ENCODE data around the gene ARID1A.

The ARID1A gene

DNA sequence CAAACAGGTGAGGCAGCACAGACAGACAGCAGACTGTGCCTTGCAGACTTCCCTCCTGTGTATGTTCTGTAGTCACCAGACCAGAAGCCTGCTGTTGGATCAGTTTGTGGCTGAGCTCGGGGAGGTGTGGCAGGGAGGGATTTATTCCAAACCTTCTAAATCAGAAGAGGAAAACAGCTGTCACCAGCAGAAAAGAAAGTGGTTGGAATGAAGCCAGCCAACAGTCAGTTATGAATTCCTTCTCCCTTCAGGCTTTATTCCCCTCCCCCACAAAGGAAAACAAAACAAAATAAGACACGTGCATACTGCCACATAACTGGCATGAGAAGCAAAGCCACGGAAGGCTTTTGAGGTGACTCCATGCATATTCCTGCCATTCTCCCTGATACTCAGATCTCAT lies 72.9 kb downstream of the ARID1A start:
- no peak for DNase-seq

DNA sequence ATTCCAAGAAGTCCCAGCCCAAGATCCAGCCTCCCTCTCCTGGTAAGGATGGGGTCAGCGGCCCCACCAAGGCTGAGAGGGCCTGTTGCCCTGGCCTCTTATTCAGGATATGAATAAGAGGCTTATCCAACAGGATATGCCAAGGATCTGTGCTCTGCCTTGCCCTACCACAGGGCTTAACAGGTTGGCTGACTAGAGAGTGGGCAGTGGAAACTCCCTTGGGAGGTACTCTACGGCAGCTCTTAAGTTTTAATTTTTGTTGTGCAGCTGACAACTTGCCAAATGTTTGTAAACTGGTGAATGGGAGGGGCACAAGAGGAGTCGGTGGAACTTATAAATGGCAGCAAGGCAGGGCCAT lies 75.4 kb downstream of the ARID1A start:
- DNase-seq, result no peak

DNA sequence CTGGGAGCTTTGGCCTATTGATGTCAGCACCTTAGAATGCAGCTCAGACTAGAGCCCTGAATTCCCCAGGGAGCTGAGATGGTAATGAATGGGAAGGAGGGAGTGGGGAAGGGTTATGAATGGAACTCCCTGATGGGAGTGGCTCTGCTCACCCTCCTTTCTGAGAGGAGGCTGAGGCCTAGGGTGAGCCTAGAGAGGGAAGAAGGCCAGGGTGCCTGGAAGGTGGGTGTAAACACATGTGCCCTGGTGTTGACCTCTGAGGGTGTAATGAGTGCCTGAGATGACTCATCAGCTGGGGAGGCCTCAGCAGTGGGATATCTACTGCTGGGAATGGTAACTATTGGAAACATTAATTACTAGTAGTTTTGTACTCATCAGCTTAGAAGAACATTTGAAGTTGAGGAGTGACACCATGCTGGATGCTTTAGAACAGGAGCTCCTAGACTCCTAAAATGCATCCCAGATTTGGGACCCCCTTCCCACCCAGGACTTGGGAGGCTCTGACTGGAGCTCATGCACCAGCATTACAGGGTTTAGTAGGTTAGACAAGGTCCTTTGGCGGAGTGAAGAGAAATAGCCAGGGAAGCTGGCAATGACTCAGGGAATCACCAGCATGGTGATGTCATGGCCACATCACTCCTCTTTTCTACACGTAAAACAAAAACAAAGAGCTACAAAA lies 76.0 kb downstream of the ARID1A start:
- no peak for DNase-seq

DNA sequence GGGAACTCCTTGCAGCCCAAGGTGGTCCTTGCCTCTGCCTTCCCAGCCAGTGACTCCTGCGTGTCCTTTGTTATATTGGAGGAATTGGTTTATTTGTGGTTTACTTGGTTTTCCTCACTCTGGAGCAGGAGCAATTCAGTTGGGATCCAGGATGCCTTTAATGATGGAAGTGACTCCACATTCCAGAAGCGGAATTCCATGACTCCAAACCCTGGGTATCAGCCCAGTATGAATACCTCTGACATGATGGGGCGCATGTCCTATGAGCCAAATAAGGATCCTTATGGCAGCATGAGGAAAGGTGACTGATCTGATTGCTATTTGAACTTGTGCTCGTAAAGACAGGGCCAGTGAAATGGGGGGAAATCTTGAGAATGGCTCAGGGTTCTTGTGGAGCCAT lies 76.9 kb downstream of the ARID1A start:
- DNase-seq, result no peak

DNA sequence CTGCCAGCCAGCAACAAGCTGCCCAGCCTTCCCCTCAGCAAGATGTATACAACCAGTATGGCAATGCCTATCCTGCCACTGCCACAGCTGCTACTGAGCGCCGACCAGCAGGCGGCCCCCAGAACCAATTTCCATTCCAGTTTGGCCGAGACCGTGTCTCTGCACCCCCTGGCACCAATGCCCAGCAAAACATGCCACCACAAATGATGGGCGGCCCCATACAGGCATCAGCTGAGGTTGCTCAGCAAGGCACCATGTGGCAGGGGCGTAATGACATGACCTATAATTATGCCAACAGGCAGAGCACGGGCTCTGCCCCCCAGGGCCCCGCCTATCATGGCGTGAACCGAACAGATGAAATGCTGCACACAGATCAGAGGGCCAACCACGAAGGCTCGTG lies 78.6 kb downstream of the ARID1A start:
- DNase-seq, result no peak

DNA sequence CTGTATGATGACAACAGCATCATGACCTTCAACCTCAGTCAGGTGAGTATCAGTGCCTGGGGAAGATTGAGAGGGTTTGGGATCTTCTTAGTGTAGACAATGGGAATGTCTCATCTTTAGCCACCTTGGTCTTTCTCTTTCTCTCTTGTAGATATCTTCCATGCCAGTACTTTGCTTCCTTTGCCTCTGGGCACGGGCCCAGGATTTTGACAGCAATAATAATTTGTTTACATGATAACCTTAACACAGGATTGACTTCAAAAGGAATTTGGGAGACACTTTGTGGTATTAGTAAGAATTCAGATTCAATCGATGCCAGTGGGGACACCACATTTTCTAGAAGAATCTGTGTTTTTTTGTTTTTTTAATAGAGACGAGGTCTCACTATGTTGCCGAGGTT lies 79.9 kb downstream of the ARID1A start:
- no peak for DNase-seq

DNA sequence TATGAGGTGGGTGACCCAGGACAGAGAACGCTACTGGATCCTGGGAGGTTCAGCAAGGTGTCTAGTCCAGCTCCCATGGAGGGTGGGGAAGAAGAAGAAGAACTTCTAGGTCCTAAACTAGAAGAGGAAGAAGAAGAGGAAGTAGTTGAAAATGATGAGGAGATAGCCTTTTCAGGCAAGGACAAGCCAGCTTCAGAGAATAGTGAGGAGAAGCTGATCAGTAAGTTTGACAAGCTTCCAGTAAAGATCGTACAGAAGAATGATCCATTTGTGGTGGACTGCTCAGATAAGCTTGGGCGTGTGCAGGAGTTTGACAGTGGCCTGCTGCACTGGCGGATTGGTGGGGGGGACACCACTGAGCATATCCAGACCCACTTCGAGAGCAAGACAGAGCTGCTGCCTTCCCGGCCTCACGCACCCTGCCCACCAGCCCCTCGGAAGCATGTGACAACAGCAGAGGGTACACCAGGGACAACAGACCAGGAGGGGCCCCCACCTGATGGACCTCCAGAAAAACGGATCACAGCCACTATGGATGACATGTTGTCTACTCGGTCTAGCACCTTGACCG lies 83.4 kb downstream of the ARID1A start:
- DNase-seq, result no peak

DNA sequence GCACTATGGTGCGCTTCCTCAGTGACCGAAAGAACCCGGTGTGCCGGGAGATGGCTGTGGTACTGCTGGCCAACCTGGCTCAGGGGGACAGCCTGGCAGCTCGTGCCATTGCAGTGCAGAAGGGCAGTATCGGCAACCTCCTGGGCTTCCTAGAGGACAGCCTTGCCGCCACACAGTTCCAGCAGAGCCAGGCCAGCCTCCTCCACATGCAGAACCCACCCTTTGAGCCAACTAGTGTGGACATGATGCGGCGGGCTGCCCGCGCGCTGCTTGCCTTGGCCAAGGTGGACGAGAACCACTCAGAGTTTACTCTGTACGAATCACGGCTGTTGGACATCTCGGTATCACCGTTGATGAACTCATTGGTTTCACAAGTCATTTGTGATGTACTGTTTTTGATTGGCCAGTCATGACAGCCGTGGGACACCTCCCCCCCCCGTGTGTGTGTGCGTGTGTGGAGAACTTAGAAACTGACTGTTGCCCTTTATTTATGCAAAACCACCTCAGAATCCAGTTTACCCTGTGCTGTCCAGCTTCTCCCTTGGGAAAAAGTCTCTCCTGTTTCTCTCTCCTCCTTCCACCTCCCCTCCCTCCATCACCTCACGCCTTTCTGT lies 84.6 kb downstream of the ARID1A start:
- no peak for DNase-seq

DNA sequence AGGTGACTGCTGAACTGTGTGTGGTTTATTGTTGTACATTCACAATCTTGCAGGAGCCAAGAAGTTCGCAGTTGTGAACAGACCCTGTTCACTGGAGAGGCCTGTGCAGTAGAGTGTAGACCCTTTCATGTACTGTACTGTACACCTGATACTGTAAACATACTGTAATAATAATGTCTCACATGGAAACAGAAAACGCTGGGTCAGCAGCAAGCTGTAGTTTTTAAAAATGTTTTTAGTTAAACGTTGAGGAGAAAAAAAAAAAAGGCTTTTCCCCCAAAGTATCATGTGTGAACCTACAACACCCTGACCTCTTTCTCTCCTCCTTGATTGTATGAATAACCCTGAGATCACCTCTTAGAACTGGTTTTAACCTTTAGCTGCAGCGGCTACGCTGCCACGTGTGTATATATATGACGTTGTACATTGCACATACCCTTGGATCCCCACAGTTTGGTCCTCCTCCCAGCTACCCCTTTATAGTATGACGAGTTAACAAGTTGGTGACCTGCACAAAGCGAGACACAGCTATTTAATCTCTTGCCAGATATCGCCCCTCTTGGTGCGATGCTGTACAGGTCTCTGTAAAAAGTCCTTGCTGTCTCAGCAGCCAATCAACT lies 85.5 kb downstream of the ARID1A start:
- no peak for DNase-seq

DNA sequence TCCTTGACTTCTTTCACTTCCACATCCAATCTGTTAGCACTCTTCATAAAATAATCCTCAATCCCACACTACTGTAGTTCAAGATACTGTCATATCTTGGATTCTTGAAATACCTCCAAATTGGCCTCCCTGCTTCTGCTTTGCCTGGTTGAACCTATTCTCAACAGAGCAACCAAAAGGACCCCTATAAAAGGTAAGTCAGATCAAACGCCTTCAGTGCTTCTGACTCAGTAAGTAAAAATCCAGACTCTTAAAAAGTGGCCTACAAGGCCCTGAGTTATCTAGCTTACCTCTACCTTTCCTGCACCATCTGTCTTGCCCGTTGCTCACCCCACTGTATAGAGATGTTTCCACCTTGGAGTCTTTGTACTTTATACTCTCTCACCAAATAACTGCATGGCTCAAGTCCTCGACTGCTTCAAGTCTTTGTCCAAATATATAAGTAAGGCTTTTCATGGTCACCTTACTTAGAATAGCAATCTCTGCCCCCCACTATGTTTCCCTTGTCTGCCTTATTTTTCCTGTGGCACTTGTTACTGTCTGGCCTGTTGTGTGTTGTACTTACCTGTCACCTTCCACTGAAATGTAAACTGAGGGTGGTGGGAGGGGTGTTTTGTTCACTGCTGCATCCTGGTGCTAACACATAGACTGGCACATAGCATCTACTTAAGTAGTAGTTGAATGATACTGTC lies 86.9 kb downstream of the ARID1A start:
- no peak for DNase-seq

DNA sequence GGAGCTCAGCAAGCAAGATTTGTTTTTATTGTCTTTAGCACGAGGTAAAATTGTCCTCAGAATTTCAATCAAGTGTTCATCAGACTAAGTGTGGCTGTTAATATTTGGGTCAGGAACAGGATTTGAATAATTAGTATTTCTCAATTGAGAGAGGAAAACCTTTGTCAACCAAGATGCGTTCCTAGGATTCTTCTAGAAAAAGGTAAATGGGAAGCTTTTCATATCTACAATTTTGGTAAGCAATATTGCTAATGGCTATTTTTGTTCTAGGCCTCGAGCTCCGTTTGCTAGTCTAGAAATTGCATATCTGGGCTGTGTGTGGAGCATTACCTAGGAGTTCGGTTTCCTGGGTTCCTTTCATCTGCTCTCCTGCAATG lies 87.8 kb downstream of the ARID1A start:
- no peak for DNase-seq

DNA sequence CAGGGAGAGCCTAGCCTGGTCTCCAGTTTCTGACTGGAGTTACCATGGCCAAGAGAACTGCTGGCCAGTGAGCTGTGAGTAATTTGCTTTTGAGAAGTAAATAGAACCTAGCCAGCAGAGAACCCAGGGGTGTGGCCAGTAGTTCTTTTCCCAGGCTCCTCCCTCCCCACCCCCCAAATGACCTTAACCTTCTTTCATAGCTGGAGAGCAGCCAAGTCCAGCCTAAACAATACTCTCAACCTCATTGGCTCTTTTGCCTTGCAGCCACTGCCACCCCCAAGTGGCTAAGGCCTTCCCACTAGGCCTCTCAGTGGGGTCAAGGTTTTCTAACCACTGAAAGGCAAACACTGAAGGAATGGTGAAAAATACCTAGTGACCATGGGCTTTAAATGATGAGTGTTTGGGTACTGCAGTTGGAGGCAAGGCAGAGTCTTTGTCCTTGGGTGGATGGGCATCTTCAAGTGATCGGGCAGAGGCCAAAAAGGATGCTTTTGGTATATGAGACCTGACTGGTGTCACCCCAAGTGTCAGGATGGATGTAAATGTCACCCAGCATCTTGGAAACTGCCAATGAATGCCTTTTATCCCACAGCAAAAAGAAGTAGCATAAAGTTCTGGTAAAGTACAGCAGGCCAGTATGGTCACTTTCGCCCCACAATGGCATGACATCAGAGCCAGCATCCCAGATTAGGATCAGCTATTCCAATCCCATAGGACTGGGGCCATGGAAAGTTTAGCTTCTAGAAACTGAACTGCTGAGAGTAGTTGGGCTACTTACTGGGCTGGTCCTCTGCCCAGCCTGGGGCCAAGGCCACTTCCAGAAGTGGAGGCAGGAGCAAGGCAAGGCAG lies 88.4 kb downstream of the ARID1A start:
- peak; percentile 55 for DNase-seq

DNA sequence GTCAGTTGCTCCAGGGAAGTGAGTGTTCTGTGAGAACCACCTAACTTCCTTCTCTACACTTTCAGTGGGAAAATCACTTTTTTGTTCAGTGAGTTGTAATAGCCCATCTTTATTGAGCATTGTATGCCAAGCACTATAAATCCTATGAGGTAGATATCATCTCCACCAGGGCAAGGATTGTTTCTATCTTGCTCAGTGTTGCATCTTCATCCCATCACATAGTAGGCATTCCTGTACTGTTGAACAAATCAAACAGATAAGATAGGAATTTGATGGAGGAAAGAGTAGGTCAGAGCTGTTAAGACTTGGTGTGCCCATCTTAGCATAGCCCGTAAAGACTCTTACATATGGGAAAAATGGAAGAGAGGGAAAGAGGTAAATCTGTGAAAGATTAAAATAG lies 89.1 kb downstream of the ARID1A start:
- no peak for DNase-seq

DNA sequence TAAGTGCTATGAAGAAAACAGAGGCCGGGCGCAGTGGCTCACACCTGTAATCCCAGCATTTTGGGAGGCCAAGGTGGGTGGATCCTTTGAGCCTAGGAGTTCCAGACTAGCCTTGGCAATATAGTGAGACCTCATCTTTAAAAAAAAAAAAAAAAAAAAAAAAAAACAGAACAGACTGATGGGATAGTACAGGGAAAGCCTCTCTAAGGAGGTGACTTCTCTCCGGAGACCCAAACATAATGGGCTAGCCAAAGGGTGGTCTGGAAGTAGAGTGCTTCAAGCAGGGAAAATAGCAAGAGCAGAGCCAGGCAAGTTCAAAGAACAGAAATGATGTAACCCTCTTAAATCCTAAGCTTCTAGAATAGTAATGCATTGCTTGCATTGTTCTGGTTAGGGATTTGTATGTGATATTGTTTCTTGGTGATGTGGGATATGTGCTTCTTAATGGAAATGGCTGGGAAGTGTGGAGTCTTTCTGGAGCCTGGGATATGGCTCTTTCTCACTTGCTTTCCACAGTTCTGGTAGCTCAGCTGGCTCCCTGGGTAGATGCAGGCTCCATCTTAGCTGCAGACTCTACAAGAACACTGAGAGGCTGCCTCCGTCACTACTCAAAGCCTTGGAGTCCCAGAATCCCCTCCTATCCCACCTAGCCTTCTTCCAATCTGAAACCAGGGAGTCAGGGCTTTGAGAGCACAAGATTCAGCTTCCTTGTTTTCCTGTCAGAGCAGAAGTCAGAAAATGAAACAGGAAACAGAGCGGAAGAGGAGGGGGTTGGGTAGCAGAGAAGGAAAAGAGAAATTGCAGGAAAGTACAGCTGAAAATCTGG lies 90.0 kb downstream of the ARID1A start:
- DNase-seq, result no peak

DNA sequence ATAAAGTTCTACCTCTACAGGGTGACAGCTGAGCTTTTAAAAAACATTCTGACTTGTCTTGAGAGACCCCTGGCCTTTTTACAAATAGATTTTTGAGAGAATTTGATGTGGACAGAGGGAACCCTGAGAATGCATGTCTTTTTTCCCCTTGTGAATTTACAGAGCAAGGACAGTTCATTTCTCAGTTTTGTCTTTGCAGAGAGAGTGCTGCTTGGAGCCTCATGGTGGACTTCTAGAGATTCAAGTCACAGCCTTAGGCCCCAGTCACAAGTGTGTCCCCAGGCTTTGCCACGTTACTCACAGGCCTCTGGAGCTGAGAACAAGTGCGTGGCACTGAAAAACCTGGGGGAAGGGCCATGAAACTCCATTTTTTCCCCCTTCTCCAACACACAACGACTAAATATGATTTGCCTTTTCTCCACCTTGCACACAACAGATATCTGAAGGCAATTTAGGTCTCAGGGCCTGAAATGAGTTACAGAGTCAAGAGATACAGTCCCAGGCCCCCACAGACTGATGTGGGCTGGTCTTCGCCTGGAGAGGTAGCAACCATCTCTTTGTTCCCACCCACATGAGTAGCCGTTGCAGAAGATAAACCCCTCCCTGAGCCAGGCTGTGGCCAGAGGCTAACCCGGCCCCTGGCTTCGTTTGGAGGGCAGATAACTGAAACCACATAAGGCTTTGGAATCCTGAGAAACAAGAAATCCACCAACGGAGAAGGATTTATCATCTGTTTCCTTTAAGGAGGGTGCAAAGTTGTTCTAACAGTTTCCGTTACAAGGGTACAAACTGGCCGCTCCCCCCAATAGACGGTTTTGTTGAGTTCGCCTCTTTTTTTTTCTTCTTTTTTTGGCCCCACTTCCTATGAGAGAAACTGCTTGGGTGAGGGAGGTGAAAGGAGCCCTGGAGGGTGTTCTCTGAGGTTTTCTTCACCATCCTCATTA lies 90.9 kb downstream of the ARID1A start:
- DNase-seq, result no peak

DNA sequence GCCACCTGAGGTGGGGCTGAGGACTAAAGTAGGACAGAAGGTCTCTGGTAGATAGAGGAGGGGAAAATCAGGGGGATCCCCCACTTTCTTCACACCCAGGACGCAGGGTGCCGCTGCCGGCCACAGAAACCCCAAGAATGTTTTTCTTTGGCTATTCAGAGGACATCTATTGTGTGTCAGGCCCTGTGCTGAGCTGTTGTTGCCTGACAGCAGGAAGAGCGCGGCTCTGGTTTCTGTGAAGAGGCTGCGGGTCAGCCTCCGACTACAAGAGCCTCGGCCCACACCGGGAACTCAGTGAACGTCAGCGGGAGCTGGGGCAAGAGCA lies 91.5 kb downstream of the ARID1A start:
- no peak for DNase-seq

DNA sequence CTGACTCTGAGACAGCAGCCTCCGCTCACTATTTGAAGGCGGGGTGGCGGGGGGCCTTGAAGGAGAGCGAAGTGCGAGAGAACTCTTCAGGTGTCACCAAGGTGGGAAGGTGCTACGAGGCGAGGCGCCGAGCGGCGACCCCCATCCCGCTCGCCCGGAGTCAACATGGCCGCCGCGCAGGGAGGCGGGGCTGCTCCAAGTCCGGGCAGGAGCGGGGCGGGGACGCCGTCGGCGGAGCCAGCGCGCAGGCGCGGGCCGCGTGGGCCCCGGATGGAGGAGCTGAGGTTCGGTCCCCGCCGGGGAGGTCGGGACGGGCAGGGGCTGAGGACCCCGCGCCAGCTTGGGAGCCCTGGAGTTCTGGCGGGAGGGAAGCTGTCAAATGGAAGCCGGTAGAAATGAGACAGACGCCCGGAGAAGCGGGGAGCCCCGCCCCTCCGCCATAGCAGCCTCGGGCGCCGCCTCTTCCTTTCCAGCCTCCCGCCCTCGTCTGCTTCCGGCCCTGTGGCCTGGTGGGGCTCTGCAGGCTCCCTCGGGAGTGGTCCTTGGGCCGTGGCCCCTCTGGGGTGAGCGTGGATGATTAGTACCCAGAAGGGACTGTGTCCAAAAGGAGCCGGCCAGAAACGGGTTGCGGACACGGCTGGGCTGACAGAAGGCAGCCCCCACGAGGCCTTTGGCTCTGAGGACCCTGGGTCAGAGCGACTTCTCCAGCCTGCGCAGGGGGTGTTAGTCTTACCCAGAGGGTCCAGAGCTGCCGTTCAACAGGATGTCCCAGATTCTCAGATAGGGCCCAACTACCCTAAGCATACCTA lies 92.1 kb downstream of the ARID1A start, which contains the start of gene PIGV:
TSS of gene PIGV (plus strand) at position 245 of the 809 bp plus-strand sequence. CDS start 2,866 bp downstream, outside the sequence.
- DNase-seq, result peak; percentile 42

DNA sequence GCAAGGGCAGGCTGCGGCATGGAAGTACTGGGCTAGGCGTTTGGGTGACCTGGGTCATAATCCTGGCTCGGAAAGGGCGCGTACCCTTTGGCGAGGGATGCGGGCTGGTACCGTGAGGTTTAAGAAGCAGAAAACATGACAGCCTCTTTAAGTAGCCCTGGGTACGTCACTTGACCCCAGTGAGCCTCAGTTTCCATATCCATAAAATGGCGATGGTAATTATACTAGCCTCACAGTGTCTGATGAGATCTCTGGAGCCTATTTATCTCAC lies 92.6 kb downstream of the ARID1A start:
- DNase-seq, result no peak

DNA sequence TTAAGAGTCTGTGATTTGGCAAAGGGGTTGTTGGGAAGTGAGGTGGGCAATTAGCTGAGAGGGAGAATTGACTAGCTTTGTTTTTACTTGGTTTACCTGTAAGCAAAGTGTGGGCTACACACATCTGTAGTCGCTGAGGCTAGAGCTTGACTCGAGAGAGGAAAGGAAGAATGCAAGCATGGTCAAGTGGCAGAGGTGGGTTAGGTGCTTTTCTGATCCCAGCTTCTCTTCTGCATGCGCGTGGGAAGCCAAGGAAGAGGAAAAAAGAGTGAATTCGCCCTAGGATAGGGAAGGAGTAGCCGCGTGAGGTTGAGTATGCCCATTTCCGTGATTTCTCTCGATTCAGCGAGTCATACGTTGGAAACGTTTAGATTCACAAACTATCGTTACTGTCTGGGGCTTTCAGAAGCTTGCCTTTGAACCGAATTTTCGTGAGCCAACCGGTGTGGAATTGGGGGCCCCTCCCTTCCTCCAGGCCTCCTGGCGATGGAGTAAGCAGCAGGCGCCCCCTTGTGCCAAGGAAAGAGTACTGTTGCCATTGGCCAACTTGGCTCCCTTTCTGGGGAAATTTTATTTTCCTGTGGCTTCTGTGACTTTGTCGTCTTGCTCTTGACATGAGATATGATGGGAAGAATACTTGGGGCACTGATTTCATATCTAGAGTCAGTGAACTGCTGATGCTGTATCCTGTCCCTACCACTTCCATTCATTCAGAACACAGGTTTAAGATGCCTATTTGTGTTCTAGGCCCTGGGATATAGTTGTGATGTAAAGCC lies 93.2 kb downstream of the ARID1A start:
- DNase-seq, result peak; percentile 38

DNA sequence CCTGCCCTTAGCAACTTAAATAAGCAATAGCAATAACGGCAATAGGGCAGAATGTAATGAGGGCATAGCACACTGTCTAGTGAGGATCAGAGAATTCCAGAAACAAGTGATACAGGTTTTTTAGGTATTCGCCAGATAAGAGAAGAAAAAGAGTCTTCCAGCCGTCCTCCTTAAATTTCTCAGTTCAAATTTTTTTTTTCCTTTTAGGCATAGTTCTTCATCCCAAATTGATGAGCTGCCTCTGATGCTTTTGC lies 93.7 kb downstream of the ARID1A start:
- no peak for DNase-seq

All from NCI-H1417 treated with DMSO at 0.1 percent for 48 hours (cell line).